ENCODE data around the gene CLINT1.
"Not testable (repeated sequence)": the region's sequence is repeated elsewhere in the genome, so short reads cannot be mapped to it uniquely, and the experiment has no call there.

CLINT1 gene

DNA sequence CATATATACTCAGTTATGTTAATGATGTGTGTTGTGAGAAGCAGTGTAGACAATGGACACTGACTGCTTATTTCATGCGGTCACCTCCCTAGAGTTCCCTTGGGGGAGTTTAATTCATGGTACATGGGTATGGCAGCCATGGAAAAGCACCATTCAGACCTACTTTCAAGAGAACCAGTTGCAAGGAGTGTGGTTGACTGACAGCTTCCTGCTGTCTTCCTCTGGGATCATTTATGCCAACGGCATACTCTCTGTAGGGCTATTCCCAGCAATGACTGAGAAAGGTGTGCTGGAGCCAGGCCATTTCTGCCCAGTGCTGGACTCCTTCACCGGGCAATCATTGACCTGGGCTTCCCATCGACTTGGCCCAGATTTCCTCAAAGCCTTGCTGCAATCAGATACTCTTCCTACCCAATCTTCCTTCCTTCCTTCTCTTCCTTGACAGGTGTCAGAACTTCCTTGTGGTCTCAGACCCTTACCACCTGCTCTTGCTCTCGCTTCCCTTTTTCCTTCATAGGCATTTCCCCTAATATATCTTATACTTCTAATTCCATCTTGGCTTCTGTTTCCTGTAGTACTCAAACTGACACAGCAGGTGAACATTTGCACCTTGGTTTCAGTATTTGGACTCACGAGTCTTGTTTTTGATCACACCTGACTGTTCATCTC is 3.4 kb upstream of the CLINT1 start:
- DNase-seq (ENCODE audit: low read depth), result no peak

DNA sequence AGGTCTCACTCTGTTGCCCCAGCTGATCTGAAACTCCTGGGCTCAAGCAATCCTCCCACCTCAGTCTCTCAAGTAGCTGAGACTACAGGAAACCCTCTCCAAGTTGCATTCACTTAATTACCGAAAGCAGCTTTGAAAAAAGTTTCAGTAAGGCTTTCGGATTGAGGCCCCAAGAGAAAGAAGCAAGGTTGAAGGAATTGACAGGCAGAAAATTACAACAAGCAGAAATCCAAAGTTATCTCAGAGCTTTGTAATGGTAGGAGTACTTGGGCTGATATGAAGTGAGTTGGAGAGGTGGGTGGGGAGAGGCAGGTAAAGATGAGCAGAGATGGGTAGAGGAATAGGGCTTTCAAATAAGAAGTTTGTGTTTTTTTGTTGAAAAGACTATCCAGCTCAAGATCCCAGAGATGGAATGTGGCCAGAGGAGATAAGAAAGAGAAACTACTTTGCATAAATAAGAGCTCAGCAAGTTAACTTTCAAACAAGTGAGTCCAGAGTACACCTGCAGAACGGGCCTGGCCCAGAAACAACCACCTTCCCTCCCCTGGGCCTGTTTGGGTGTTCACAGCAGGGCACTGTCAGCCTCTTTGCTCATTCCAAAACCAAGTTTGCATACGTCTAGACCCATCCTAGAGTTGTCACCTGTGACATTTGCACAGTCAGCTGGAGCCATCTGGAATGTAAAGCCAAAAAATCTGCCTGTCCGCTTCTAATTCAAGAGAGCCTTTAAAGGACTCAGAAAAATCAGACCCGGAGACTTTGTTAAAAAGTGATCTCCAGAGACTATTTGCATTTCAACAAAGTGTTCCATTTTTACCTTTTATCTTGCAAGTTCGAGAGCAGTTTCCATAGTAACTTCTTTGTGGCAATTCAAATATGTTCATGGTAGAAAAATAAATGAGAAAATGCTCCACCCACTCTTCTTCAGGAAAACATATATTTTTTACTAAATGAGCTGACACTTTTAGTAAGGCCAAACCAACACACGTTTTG is 2.2 kb upstream of the CLINT1 start:
- no peak for DNase-seq (ENCODE audit: low read depth)

DNA sequence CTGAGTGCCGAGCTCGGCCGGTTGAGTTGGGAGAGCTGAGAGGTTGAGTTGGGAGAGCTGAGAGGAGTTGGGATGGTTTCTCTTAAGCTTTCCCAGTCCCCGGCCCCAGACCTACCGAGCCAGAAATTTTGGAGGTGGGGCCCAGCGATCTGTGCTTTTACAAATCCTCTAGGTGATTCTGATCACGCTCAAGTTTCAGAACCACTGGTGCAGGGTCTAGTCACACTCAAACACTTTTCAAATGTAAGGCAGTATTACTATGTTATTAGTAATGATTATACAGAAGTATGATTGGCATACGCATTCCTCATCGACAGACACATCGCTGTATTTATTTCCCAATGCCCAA is 256 bp upstream of the CLINT1 start:
- DNase-seq (ENCODE audit: low read depth), result no peak

DNA sequence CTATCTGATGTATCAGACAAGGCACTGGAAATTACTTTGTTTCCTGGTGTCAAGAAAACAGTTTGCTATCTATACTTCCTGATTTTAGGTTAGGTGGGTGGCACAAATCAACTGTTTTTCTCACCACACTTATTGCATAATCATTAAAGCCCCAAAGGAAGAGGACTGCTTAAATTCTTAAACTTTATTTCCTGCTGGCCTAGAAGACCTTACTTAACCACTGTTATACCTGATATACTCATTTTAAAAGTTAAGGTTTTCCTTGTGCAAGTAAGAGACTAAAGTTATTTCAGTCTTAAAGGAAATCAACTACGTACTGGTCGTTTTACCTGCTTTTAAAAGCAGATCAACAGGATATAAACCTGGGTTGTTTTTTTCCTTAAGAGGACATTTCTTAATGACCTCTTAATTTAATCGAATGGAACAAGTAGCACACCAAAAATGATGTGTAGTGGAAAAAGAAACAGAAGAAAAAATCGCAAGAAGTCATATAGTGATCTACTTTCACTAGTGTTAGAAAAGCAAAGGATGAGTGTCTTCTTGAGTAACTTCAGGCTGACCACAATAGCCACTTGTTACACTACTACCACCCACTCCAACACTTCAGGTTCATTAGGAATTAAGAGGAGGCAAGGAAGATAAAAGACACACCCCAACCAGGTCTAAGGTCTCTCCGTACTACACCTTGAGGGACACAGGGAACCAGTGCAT is 974 bp downstream of the CLINT1 start:
- DNase-seq (ENCODE audit: low read depth), result no peak

DNA sequence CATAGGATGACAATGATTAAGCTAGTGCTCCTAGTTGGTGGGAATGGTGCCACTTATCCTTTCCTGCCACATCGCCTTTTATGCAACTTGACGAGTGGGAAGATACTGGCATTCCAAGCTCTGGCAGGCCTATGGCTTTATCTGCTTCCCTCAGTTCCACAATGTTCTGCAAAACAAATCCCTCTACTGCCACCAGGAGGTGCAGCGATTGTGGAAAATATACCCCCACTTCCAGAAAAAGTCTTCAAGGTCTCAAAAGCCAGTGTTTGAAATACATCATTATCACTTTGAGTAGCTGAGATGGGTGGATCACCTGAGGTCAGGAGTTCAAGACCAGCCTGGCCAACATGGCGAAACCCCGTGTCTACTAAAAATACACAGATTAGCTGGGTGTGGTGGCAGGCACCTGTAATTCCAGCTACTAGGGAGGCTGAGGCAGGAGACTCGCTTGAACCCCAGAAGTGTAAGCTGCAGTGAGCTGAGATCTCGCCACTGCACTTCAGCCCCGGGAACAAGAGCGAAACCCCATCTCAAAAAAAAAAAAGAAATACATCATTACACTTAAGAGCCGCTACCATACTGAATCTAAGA is 3.4 kb downstream of the CLINT1 start:
- DNase-seq (ENCODE audit: low read depth), result no peak

DNA sequence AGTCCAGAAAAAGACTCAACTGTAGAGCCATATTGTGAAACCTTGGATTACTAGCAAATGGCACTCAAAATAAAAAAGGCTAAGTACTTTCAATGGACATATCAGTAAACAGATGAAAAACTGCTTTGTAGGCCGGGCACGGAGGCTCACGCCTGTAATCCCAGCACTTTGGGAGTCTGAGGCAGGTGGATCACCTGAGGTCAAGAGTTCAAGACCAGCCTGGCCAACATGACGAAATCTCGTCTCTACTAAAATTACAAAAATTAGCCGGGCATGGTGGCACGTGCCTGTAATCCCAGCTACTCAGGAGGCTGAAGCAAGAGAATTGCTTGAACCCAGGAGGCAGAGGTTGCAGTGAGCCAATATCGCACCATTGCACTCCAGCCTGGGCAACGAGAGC is 5.6 kb downstream of the CLINT1 start:
- DNase-seq (ENCODE audit: low read depth), result not testable (repeated sequence)

DNA sequence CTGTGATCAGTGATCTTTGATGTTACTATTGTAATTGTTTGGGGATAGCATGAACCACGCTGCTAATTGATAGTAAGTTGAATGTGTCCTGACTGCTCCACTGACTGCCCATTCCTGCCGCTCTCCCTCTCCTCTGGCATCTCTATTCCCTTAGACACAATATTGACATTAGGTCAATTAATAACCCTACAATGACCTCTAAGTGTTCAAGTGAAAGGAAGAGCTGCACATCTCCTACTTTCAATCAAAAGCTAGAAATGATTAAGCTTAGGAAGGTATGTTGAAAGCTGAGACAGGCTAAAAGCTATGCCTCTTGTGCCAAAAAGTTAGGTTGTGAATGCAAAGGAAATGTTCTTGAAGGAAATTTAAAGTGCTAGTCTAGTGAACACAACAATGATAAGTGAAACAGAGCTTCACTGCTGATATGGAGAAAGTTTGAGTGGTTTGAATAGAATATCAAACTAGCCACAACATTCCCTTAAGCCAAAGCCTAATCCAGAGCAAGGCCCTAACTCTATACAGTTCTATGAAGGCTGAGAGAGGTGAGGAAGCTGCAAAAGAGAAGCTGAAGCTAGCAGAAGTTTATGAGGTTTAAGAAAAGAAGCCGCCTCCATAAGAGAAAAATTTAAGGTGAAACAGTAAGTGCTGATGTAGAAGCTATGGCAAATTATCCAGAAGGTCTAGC is 12.9 kb downstream of the CLINT1 start:
- no peak for DNase-seq (ENCODE audit: low read depth)

DNA sequence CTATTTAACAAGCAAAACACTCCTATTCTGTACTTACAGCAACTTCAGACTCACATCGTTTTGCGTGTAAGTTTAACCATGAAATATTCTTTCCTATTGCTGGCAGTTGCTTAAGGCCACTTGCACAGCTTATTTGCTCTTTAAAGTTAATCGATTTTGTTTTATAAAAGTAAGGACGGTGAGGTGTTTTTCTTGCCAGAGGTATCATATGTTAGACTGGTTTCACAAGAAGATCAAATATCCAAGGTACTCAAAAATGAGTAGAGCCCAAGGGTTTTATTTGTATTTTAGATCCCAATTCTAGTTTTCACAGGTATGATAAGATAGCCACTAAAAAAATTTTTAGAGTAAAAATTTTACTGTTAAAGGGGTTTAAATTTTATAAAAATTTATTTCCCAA is 16.2 kb downstream of the CLINT1 start:
- DNase-seq (ENCODE audit: low read depth), result no peak

DNA sequence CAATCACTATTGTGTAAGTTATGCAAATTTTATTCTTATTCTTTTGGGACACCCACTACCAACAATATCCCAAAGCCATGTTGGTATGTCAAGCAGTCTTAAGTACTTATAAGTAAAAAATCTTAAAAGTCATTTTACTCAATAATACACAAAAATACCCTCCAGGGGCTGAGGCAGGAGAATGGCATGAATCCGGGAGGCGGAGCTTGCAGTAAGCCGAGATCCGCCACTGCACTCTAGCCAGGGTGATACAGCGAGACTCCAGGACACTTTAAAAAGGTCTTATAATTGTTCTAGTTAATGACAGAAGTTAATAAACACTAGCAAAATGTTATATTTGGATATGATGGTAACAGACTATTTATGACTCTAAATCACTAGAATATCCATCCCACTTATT is 16.8 kb downstream of the CLINT1 start:
- no peak for DNase-seq (ENCODE audit: low read depth)

DNA sequence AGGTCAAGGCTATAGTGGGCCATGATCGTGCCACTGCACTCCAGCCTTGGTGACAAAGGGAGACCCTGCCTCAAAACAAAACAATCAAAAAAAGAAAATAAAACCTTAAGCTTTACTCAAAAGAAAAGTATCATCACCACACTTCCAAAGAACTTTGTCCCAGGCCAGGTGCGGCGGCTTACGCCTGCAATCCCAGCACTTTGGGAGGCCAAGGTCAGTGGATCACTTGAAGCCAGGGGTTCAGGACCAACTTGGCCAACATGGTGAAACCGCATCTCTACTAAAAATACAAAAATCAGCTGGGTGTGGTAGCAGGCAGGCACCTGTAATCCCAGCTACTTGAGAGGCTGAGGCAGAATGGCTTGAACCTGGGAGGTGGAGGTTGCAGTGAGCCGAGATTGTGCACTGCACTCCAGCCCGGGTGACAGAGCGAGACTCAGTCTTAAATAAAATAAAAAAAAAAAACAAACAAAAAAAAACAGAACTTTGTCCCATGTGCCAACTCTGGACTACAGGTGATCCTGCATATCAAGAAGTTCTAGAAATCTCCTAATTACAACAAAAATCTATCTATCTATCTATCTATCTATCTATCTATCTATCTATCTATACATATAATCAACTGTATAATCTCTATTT is 19.7 kb downstream of the CLINT1 start:
- no peak for DNase-seq (ENCODE audit: low read depth)

DNA sequence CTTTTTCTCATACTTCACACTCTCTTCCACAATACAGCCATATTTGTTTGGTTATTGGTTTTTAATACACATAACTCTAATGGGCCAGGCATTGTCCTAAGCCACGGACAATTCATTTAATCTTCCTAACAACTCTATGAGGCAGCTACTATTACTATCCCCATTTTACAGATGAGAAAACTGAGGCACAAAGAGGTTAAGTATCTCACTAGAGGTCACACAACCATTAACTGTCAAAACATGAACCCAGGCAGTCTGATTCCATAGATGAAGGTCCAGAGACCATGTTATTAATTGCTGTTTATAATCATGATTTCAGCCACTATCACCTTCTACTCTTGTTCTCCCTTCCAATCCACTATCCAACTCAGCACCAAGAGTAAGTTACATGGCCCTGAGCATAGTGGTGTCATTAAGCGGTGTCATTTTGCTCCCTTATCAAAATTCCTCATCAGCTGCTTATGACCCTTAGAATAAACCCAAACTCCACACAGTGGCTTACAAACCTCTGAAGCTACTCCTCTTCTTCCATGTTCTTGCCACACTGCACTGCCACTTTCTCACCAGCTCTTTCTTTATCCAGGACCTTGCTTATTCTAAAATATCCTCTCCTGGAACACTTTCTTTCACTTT is 22.7 kb downstream of the CLINT1 start:
- DNase-seq (ENCODE audit: low read depth), result no peak

DNA sequence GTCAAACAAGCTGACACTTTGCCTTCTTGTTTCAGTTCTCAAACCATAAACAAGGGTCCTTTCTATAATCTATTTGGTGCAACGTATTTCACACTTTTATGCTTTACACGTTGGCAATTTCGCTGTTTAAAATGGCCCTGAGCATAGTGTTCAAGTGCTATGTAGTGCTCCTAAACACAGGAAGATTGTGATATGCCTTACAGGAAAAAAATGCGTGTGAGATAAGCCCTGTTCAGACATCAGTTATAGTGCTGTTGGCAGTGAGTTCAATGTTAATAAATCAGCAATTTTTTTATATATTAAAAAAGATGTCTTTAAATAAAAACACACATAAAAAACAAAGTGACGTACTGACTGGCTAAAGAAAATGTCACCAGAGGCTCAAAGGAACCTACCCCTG is 23.9 kb downstream of the CLINT1 start:
- DNase-seq (ENCODE audit: low read depth), result no peak

DNA sequence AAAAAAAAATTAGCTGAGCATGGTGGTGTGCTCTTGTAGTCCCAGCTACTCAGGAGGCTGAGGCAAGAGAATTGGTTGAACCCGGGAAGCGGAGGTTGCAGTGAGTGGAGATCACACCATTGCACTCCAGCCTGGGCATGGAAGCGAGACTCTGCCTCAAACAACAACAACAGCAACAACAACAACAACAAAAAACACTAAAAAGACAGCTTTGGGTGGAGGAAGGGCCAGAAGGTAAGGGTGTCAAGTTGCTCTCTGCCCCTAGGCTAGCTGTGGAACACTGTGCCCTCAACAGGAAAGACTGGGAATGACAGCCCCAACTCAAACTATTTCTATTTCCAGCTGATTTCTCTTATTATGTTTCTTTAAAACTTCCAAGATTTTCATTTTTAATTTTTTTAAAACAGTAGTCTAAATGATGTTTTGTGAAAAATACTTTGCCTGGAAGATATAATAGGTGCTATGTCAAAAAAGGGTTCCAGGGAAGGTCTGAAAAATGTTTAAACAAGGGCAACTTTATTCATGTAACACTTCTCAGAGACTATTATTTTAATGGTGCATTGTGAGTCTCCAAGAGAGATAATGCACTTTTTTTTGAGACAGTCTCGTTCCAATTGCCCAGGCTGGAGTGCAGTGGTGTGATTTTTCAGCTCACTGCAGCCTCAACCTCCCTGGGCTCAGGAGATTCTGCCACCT is 29.9 kb downstream of the CLINT1 start:
- DNase-seq (ENCODE audit: low read depth), result no peak

DNA sequence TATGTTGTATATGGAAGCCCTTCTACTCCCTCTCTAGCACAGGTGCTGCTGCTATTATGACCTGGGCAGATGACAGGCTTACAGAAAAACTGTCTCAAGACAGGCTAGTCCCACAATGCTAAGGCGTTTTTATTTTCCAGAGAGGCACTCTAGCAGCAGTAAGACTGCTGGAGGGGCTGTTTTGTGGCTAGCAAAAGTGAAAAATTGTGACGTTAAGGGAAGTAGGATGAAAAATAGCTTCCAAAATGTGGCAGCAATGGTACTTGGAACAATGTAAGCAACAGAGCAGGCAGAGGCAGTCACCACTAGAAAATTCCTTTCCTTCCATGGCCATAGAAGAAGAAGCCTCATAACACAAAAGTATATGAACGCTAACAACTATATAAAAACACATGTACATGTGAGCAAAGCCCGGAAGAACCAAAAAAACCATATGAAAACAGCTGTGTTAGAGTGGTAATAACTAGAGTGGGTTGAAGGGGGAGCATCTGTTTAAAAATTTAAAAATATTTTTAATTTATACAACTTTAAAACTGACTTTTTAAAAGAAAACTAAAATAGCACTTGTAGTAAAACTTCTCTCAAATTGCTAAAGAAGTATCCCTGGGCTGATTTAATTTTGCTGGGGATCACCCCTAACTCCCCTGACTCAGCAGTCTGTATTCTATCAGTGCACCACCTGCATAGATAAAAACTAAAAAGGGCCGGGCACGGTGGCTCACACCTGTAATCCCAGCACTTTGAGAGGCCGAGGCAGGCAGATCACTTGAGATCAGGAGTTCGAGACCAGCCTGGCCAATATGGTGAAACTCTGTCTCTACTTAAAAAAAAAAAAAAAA is 30.6 kb downstream of the CLINT1 start:
- no peak for DNase-seq (ENCODE audit: low read depth)

DNA sequence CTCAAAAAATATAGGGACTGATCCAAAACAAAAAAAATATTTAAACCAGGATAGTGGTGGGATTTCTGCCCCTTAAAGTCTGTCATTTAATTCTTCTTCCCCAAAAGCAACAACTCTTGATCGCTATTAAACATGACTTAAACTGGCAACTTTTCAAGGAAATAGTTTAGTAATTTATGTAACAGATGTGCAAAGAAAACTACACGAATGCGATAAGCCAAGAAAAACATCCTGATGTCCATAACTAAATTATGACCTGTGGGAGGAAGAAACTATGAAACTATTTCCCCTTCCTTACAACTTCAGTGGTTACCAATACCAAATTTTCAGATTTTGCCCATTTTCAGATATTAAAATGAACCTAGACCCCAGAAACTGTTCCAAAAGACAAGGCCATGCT is 31.5 kb downstream of the CLINT1 start:
- DNase-seq (ENCODE audit: low read depth), result no peak

DNA sequence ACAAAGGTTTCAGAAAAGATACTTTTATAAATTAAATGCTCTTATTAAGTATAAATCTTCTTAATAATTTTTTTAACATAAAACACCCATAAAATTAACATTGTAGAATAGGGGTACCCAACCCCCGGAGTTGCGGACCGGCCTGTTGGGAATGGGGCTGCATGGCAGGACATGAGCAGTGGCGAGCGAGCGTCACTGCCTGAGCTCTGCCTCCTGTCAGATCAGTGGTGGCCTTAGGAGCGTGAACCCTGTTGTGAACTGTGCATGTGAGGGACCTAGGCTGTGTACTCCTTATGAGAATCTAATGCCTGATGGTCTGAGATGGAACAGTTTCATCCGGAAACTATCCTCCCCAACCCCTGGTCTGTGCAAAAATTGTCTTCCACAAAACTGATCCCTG is 35.3 kb downstream of the CLINT1 start:
- DNase-seq (ENCODE audit: low read depth), result no peak

DNA sequence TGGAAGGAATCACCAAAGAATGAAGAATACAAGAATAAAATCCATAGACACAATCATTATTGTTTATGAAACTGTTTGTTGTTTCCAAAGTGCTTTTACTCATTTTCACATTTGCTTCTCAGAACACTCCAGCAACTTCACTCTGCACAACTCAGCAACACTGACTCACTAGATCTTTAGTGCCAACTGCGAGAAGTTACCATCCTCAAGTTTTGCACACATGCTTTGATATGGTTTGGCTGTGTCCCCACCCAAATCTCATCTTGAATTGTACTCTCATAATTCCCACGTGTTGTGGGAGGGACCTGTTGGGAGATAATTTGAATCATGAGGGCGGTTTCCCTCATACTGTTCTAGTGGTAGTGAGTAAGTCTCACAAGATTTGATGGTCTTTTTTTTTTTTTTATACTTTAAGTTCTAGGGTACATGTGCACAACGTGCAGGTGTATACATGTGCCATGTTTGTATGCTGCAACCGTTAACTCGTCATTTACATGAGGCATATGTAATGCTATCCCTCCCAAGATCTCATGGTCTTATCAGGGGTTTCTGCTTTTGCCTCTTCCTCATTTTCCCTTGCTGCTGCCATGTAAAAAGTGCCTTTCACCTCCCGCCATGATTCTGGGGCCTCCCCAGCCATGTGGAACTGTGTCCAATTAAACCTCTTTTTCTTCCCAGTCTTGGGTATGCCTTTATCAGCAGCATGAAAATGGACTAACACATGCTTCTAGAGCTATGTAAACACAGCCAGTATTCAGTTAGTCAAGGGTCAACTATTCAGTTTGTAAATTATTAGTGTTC is 36.9 kb downstream of the CLINT1 start:
- no peak for DNase-seq (ENCODE audit: low read depth)

DNA sequence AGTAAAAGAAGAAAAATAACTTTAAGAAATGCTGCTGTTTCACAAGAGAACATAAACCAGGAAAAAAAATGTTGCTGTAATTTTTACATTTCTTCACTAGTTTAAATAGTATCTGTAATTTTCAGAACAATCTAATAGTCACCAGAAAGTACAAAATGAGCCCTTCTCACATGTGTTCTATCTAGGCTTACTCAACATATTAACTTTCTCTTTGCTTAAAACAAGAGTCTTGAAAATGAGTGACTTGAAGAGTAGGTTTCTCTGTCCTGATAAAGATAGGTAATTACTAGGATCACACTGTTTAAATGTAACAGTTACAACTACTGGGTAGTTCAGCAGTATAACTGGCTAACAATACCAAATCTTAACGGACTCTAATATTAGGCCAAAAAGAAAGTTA is 37.5 kb downstream of the CLINT1 start:
- DNase-seq (ENCODE audit: low read depth), result no peak
